Measurements from ENCODE around the gene ZNF709.
"Not testable (repeated sequence)": the region's sequence is repeated elsewhere in the genome, so short reads cannot be mapped to it uniquely, and the experiment has no call there.

ZNF709 gene

GRCh38 chr19:12481781-12482508, 2.7 kb downstream of the ZNF709 start:
- TF ChIP-seq, protein P1, sequence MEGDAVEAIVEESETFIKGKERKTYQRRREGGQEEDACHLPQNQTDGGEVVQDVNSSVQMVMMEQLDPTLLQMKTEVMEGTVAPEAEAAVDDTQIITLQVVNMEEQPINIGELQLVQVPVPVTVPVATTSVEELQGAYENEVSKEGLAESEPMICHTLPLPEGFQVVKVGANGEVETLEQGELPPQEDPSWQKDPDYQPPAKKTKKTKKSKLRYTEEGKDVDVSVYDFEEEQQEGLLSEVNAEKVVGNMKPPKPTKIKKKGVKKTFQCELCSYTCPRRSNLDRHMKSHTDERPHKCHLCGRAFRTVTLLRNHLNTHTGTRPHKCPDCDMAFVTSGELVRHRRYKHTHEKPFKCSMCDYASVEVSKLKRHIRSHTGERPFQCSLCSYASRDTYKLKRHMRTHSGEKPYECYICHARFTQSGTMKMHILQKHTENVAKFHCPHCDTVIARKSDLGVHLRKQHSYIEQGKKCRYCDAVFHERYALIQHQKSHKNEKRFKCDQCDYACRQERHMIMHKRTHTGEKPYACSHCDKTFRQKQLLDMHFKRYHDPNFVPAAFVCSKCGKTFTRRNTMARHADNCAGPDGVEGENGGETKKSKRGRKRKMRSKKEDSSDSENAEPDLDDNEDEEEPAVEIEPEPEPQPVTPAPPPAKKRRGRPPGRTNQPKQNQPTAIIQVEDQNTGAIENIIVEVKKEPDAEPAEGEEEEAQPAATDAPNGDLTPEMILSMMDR (IDR thresholded peaks at IDR 0.05; ENCODE audit: extremely low read depth, missing control alignments) = no peak
- no peak for DNase-seq (ENCODE audit: low spot score)

- DNase-seq (ENCODE audit: low spot score) = no peak
- TF ChIP-seq, protein P1 (IDR thresholded peaks at IDR 0.05; ENCODE audit: extremely low read depth, missing control alignments) = no peak
Measured at GRCh38 chr19:12478234-12478941, 6.2 kb downstream of the ZNF709 start.

- not testable (repeated sequence) for DNase-seq (ENCODE audit: low spot score)
Measured at GRCh38 chr19:12467651-12468050, 17.0 kb downstream of the ZNF709 start.

- DNase-seq (ENCODE audit: low spot score) = no peak
- TF ChIP-seq, protein P1 (IDR thresholded peaks at IDR 0.05; ENCODE audit: extremely low read depth, missing control alignments) = no peak
Measured at GRCh38 chr19:12465211-12465610, 19.4 kb downstream of the ZNF709 start.

DNA sequence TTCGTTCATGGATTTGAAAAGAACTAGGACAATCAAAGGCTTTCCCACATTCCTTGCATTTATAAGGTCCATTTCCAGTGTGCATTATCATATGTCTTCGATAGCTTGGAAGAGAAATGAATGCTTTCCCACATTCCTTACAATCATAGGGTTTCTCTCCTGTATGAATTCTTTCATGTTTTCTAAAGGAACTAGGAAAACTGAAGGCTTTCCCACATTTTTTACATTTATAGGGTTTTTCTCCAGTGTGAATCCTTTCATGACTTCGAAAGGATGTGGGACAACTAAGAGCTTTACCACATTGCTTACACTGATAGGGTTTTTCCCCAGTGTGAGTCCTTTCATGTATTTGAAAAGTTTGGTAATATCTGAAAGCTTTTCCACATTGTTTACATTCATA, 19.8 kb downstream of the ZNF709 start:
- DNase-seq (ENCODE audit: low spot score) = no peak
- TF ChIP-seq, protein P1 (IDR thresholded peaks at IDR 0.05; ENCODE audit: extremely low read depth, missing control alignments) = no peak

- not testable (repeated sequence) for DNase-seq (ENCODE audit: low spot score)
Measured at GRCh38 chr19:12464139-12464538, 20.5 kb downstream of the ZNF709 start.

- DNase-seq (ENCODE audit: low spot score) = no peak
- TF ChIP-seq, protein P1 (IDR thresholded peaks at IDR 0.05; ENCODE audit: extremely low read depth, missing control alignments) = no peak
Measured at GRCh38 chr19:12453495-12453894, 31.1 kb downstream of the ZNF709 start.

GRCh38 chr19:12450844-12451243, 33.8 kb downstream of the ZNF709 start:
- no peak for DNase-seq (ENCODE audit: low spot score)
- TF ChIP-seq, protein P1 (IDR thresholded peaks at IDR 0.05; ENCODE audit: extremely low read depth, missing control alignments) = no peak

Data from GM20000 (cell line).